WTC11 (cell line): ENCODE measurements around the gene CLDN14. TPM values are rescaled to one million over a fixed set of nuclear protein-coding genes. Genes with fewer than 3 reads are reported as not detected.
A peak's percentile ranks its signal among the peaks of the same experiment; 100 is the strongest.

Source experiments
- ATAC-seq: fragments of 200-7000 bp; cut with Tn5 transposase; 2 replicates; pipeline ENCODE4 v1.10.0; 2021; ENCODE audit warnings: mild to moderate bottlenecking, moderate library complexity
- CTCF ChIA-PET: fragments of 300-600 bp; sonication (Branson Sonifier 250); formaldehyde crosslinking; loops from one replicate; lab custom pipeline; 2021; ENCODE audit warnings: antibody characterized with exemption; lab: Charles Lee
- POLR2A ChIA-PET: fragments of 350-600 bp; sonication (Branson Sonifier 250); formaldehyde crosslinking; loops from one replicate; lab custom pipeline; 2021; ENCODE audit warnings: antibody characterized with exemption; lab: Charles Lee
- DNase-seq: peaks from one replicate; pipeline ENCODE4 v3.0.0; 2021; ENCODE audit warnings: low spot score
- H3K27ac Mint-ChIP-seq: 2 replicates; pipeline ENCODE4 v1.8.0; 2021; ENCODE audit warnings: mixed read lengths
- H3K27me3 Mint-ChIP-seq: 2 replicates; pipeline ENCODE4 v1.8.0; 2021; ENCODE audit warnings: low read depth, mild to moderate bottlenecking, moderate library complexity, mixed read lengths
- H3K36me3 Mint-ChIP-seq: 2 replicates; pipeline ENCODE4 v1.8.0; 2021; ENCODE audit warnings: mixed read lengths
- H3K4me1 Mint-ChIP-seq: 2 replicates; pipeline ENCODE4 v1.8.0; 2022; ENCODE audit warnings: mixed read lengths
- H3K4me3 Mint-ChIP-seq: 2 replicates; pipeline ENCODE4 v1.8.0; 2021; ENCODE audit warnings: mild to moderate bottlenecking, moderate library complexity, mixed read lengths
- H3K9me3 Mint-ChIP-seq: 2 replicates; pipeline ENCODE4 v1.8.0; 2021; ENCODE audit warnings: mixed read lengths
- ATF6 ChIP-seq: sonication (generic); formaldehyde crosslinking; IDR thresholded peaks from 2 replicates; pipeline ENCODE4 v1.8.1; 2023; ENCODE audit warnings: mild to moderate bottlenecking, missing genetic modification reagents
- CBFB ChIP-seq: sonication (generic); formaldehyde crosslinking; IDR thresholded peaks from 2 replicates; pipeline ENCODE4 v1.8.1; 2022; ENCODE audit warnings: mild to moderate bottlenecking, low read depth, missing genetic modification reagents
- CDX4 ChIP-seq: fragments of 250-450 bp; sonication (Bioruptor Pico); IDR thresholded peaks from 2 replicates; pipeline ENCODE4 v1.9.0; 2021; ENCODE audit warnings: moderate library complexity, mild to moderate bottlenecking, inconsistent platforms, borderline replicate concordance
- FOXJ3 ChIP-seq: sonication (generic); formaldehyde crosslinking; IDR thresholded peaks from 2 replicates; pipeline ENCODE4 v1.9.0; 2021; ENCODE audit warnings: missing genetic modification reagents, mild to moderate bottlenecking, borderline replicate concordance
- GABPB1 ChIP-seq: sonication (generic); formaldehyde crosslinking; IDR thresholded peaks from 2 replicates; pipeline ENCODE4 v1.8.1; 2023; ENCODE audit warnings: mild to moderate bottlenecking, missing genetic modification reagents
- JAZF1 ChIP-seq: fragments of 250-450 bp; sonication (Bioruptor Pico); IDR thresholded peaks from 2 replicates; pipeline ENCODE4 v1.9.0; 2021; ENCODE audit warnings: moderate library complexity, mild to moderate bottlenecking, inconsistent platforms
- KAT7 ChIP-seq: sonication (generic); formaldehyde crosslinking; IDR thresholded peaks from 2 replicates; pipeline ENCODE4 v1.8.1; 2023; ENCODE audit warnings: missing genetic modification reagents, mild to moderate bottlenecking, borderline replicate concordance
- MAX ChIP-seq: sonication (generic); formaldehyde crosslinking; IDR thresholded peaks from 2 replicates; pipeline ENCODE4 v1.8.0; 2022; ENCODE audit warnings: mild to moderate bottlenecking, missing genetic modification reagents
- MLX ChIP-seq: sonication (generic); formaldehyde crosslinking; IDR thresholded peaks from 2 replicates; pipeline ENCODE4 v1.8.1; 2023; ENCODE audit warnings: mild to moderate bottlenecking, missing genetic modification reagents, moderate library complexity
- MXD4 ChIP-seq: fragments of 250-450 bp; sonication (Bioruptor Pico); IDR thresholded peaks from 2 replicates; pipeline ENCODE4 v1.8.0; 2021; ENCODE audit warnings: mild to moderate bottlenecking, moderate library complexity, borderline replicate concordance
- MYBL2 ChIP-seq: sonication (generic); formaldehyde crosslinking; IDR thresholded peaks from 2 replicates; pipeline ENCODE4 v1.8.1; 2023; ENCODE audit warnings: mild to moderate bottlenecking, moderate library complexity, missing genetic modification reagents
- NFE2L1 ChIP-seq: sonication (generic); formaldehyde crosslinking; IDR thresholded peaks from 2 replicates; pipeline ENCODE4 v1.8.1; 2023; ENCODE audit warnings: missing genetic modification reagents
- NR3C1 ChIP-seq: sonication (generic); formaldehyde crosslinking; conservative IDR thresholded peaks from 2 replicates; pipeline ENCODE4 v1.8.1; 2023; ENCODE audit warnings: low read depth, mild to moderate bottlenecking, missing genetic modification reagents
- RELA ChIP-seq: sonication (generic); formaldehyde crosslinking; IDR thresholded peaks from 2 replicates; pipeline ENCODE4 v1.8.1; 2022; ENCODE audit warnings: missing genetic modification reagents, mild to moderate bottlenecking, borderline replicate concordance
- RORB ChIP-seq: fragments of 250-450 bp; sonication (Bioruptor Pico); IDR thresholded peaks from 2 replicates; pipeline ENCODE4 v1.9.0; 2021; ENCODE audit warnings: mild to moderate bottlenecking
- TEAD4 ChIP-seq: sonication (generic); formaldehyde crosslinking; IDR thresholded peaks from 2 replicates; pipeline ENCODE4 v1.8.0; 2022; ENCODE audit warnings: mild to moderate bottlenecking, missing genetic modification reagents
- ZBTB21 ChIP-seq: sonication (generic); formaldehyde crosslinking; IDR thresholded peaks from 2 replicates; pipeline ENCODE4 v1.8.1; 2023; ENCODE audit warnings: mild to moderate bottlenecking, missing genetic modification reagents, borderline replicate concordance
- ZNF121 ChIP-seq: sonication (generic); formaldehyde crosslinking; IDR thresholded peaks from 2 replicates; pipeline ENCODE4 v1.8.0; 2023; ENCODE audit warnings: missing genetic modification reagents
- ZNF138 ChIP-seq: sonication (generic); formaldehyde crosslinking; conservative IDR thresholded peaks from 2 replicates; pipeline ENCODE4 v1.8.1; 2022; ENCODE audit warnings: mild to moderate bottlenecking, moderate library complexity, missing genetic modification reagents
- ZNF232 ChIP-seq: sonication (generic); formaldehyde crosslinking; IDR thresholded peaks from 2 replicates; pipeline ENCODE4 v1.8.0; 2022; ENCODE audit warnings: mild to moderate bottlenecking, missing genetic modification reagents
- ZNF425 ChIP-seq: fragments of 250-450 bp; sonication (Bioruptor Pico); conservative IDR thresholded peaks from 2 replicates; pipeline ENCODE4 v1.9.0; 2021; ENCODE audit warnings: mild to moderate bottlenecking
- ZNF671 ChIP-seq: fragments of 250-450 bp; sonication (Bioruptor Pico); IDR thresholded peaks from 2 replicates; pipeline ENCODE4 v1.8.0; 2021; ENCODE audit warnings: mild to moderate bottlenecking
- ZSCAN18 ChIP-seq: fragments of 250-450 bp; sonication (Bioruptor Pico); IDR thresholded peaks from 2 replicates; pipeline ENCODE4 v2.1.2; 2022; ENCODE audit warnings: mild to moderate bottlenecking, moderate library complexity
- total RNA-seq: library from RNA; stranded (reverse); gene quantifications from 3 replicates; pipeline ENCODE4 v1.2.3, GENCODE V29; 2021
- TF ChIP-seq, protein P1 (sequence below): sonication (generic); formaldehyde crosslinking; conservative IDR thresholded peaks from 2 replicates; pipeline ENCODE4 v1.8.1; 2023; ENCODE audit warnings: mild to moderate bottlenecking, low read depth, missing genetic modification reagents, moderate library complexity

Gene CLDN14
- total RNA-seq, 1 experiment from 2014 or later: not detected

DNA sequence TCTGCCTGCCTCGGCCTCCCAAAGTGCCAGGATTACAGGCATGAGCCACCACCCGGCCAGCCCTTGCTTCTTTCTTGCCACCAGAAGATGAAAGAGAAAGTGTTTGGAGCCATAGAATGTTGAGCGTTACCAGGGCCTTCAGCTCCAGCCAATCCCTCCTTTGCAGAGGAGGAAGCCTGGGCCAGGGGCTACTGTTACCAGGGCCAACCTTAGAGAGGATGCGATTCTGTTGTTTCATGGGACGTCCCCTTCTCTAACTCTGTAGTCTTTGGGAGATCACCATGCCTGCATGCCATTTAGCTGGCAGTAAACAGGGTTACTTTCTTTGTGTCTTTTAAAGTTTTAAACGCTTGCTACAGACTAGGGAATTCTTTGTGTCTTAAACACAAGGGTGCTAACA, 45.8 kb downstream of the CLDN14 start:
- POLR2A ChIA-PET: no interaction called here
- peaks cover 14% of the 10 kb centered on the region for H3K4me1 Mint-ChIP-seq

GRCh38 chr21:36433059-36433709, 46.7 kb downstream of the CLDN14 start:
- ChIA-PET POLR2A (interaction anchor here (0.5 kb wide), 1 partner anchor 50 kb away, joined by 3 read pairs; no protein-coding TSS in a partner anchor), CTCF (no interaction called here)
- H3K36me3 Mint-ChIP-seq: no peaks in the 10 kb centered on the region
- no peak overlapping the region for H3K4me3 Mint-ChIP-seq
- no peak overlapping the region for H3K27ac Mint-ChIP-seq
- H3K27me3 Mint-ChIP-seq: no peaks in the 10 kb centered on the region
- no peak for ATAC-seq
- no peak for DNase-seq
- no peaks in the 10 kb centered on the region for H3K9me3 Mint-ChIP-seq
- no peak for TF ChIP-seq ZNF121 (CRISPR knock-in tag)
- TF ChIP-seq NFE2L1: no peak
- TF ChIP-seq ZNF138 (CRISPR knock-in tag): no peak
- H3K4me1 Mint-ChIP-seq: peaks cover 14% of the 10 kb centered on the region

More for the DNA sequence above, 45.8 kb downstream of the CLDN14 start:
- DNase-seq: no peak
- ATAC-seq: no peak
- CTCF ChIA-PET: no interaction called here
- Mint-ChIP-seq H3K27ac (peak overlapping the region; percentile 68; the same call in 1 of the 2 replicates), H3K9me3 (no peaks in the 10 kb centered on the region), H3K4me3 (no peak overlapping the region), H3K27me3 (no peaks in the 10 kb centered on the region), H3K36me3 (no peaks in the 10 kb centered on the region)
- TF ChIP-seq RORB: no peak
- TF ChIP-seq MAX (CRISPR knock-in tag): no peak
- no peak for TF ChIP-seq GABPB1 (CRISPR knock-in tag)
- no peak for TF ChIP-seq MXD4 (CRISPR knock-in tag)
- no peak for TF ChIP-seq KAT7
- TF ChIP-seq ATF6: no peak
- no peak for TF ChIP-seq NR3C1 (CRISPR knock-in tag)
- no peak for TF ChIP-seq ZNF121 (CRISPR knock-in tag)
- TF ChIP-seq MYBL2: no peak
- TF ChIP-seq TEAD4 (CRISPR knock-in tag): no peak
- TF ChIP-seq ZNF671 (CRISPR knock-in tag): no peak
- no peak for TF ChIP-seq CDX4
- TF ChIP-seq JAZF1 (CRISPR knock-in tag): no peak
- TF ChIP-seq, protein P1, sequence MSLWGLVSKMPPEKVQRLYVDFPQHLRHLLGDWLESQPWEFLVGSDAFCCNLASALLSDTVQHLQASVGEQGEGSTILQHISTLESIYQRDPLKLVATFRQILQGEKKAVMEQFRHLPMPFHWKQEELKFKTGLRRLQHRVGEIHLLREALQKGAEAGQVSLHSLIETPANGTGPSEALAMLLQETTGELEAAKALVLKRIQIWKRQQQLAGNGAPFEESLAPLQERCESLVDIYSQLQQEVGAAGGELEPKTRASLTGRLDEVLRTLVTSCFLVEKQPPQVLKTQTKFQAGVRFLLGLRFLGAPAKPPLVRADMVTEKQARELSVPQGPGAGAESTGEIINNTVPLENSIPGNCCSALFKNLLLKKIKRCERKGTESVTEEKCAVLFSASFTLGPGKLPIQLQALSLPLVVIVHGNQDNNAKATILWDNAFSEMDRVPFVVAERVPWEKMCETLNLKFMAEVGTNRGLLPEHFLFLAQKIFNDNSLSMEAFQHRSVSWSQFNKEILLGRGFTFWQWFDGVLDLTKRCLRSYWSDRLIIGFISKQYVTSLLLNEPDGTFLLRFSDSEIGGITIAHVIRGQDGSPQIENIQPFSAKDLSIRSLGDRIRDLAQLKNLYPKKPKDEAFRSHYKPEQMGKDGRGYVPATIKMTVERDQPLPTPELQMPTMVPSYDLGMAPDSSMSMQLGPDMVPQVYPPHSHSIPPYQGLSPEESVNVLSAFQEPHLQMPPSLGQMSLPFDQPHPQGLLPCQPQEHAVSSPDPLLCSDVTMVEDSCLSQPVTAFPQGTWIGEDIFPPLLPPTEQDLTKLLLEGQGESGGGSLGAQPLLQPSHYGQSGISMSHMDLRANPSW (CRISPR knock-in tag): no peak

DNA sequence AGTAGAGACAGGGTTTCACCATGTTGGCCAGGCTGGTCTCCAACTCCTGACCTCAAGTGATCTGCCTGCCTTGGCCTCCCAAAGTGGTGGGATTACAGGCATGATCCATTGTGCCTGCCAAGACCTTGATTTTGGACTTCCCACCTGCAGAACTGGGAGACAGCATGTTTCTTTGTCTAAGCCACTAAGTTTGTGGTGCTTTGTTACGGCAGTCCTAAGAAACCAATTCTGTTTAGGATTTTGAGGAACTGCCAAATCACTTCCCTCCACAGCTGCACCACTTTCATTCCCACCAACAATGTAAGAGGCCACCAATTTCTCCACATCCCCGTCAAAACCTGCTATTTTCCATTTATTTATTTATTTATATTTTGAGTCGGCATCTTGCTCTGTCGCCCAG, 48.7 kb downstream of the CLDN14 start:
- Mint-ChIP-seq H3K27ac (no peak overlapping the region), H3K4me3 (no peak overlapping the region), H3K36me3 (no peaks in the 10 kb centered on the region), H3K4me1 (peaks cover 14% of the 10 kb centered on the region), H3K27me3 (no peaks in the 10 kb centered on the region), H3K9me3 (no peaks in the 10 kb centered on the region)
- ATAC-seq: no peak
- ChIA-PET CTCF (interaction anchor here (0.6 kb wide), 1 partner anchor 10 kb away, joined by 4 read pairs; no protein-coding TSS in a partner anchor), POLR2A (no interaction called here)
- DNase-seq: no peak
- TF ChIP-seq ZNF425 (CRISPR knock-in tag) (no peak), JAZF1 (CRISPR knock-in tag) (no peak), ZBTB21 (CRISPR knock-in tag) (no peak), MLX (CRISPR knock-in tag) (no peak), FOXJ3 (CRISPR knock-in tag) (no peak), CBFB (CRISPR knock-in tag) (no peak), ZNF232 (CRISPR knock-in tag) (no peak), RELA (no peak), ZSCAN18 (CRISPR knock-in tag) (no peak)
